ENCODE results near the gene COL18A1.
A peak's percentile ranks its signal among the peaks of the same experiment; 100 is the strongest.
"Not testable (repeated sequence)": the region's sequence is repeated elsewhere in the genome, so short reads cannot be mapped to it uniquely, and the experiment has no call there.

The COL18A1 gene

DNA sequence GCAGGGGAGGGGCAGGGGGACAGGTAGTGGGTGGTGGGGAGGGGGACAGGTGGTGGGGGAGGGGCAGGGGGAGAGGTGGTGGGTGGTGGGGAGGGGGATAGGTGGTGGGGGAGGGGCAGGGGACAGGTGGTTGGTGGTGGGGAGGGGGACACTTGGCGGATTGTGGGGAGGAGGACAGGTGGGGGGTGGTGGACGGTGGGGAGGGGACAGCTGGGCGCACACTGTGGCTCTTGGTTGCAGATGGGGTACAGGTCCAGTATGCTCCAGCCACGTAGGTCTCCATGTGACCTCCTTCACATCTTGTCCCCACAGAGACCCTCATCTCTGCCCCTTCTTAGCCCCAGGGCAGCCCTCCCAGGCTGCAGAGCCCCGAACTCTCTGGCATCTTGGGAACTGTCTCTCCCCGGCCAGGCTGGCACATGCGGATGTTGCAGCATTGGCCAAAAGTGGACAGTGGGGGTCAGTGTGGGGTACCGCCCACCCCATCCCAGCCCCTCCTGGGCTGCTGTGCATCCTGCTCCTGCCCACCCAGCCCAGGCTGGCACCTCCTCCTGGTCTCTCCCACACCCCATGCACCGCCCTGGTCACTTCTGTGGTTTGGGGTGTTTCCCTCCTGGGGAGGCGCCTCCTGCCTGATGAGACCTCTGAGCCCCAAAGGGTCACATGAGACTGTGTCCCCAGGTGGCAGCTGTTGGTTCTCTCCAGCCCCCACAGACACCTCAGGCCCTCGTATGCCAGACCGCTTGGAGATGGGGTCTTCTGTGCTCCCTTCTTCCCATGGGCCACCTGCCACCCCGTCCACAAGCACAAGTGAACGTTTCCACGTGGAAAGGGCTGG, 144.9 kb downstream of the COL18A1 start:
- no peak for DNase-seq

DNA sequence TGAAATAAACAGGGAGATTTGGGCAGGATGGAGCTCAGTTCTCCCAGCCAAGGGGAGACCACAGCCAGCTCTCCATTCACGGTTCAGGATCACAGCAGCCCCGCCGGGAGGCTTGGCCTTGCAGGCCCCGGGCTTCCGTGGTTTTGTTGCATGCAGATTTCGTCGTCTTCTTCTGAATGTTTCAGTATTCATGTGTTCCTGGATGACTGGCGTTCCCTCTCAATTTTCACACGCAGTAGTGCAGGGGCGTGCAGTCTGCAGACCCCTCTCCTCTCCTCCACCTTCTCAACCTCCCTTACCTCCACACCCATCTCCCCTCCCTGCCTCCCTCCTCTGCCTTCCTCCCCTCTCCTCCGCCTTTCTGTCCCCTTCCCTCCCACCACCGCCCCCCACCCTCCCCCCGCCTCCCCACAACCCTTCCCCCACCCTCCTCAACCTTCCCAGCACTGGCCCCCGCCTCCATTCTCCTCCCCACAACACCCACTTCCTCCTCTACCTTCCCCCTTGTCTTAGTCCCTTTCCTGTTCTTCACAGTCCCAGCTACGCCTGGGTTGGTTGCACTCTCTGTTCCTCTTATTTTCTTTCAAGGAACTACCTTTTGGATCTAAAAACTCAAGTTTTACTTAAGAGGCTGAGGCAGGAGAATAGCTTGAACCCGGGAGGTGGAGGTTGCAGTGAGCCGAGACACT, 145.7 kb downstream of the COL18A1 start:
- DNase-seq = peak; percentile 72

DNA sequence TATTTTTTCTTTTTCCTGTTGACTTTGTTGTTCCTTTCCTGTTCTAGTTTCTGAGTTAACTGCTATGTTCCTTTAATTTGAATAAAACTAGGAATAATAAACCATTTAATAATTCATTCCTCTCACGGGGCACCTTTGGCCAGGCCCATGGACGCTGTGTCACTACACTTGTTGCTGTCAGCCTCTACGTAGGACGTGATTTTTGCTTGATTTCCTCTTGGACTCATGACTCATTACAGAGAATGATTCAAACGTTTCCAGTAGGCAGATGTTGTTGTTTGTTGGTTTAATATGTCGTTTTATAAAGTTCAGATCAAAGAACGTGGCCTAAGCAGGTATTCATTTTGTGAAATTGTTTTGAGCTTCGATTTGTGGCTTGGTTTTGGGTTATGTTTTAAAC, 146.4 kb downstream of the COL18A1 start:
- peak; percentile 64 for DNase-seq

DNA sequence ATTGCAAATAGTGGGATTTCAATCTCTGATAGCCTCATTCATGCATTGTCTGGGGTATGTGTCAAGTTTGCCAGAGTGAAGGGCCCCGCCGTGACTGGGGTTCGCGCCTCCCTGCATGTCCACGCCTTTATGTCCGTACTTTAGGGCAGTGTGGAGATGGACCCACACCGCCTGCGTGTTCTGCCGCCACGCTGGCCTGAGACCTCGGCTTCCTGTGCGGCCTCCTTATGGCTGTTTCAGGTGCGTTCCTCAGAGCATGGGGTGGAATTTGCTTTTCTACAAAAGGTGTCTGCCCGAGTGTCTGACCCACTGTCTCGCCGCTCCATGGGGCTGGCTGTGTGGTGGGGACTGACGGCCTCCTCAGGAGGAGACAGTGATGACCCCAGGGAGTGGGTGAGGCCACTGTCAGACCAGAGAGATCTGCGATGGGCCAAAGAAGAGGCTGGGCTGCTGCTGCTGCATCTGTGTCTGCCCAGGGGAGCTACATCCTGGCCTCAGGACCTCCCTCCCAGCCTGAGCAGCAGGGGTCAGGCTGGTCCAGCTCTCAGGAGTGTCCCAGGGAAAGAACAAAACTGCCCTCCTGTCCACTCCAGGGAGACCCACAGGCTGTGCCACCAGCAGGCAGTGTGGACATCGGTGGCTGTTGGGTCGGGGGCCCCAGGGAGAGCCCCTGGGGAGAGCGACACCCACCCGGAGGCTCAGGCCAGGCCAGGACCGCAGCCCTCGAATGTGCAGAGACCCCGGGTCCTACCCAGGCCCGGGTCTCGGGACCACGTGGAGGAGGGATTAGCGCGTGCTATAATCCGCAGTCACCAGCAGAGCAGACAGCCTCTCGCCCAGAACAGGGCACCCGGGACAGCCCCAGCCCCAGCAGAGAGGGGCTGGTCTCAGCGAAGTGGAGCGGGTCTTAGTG, 147.1 kb downstream of the COL18A1 start:
- no peak for DNase-seq

DNA sequence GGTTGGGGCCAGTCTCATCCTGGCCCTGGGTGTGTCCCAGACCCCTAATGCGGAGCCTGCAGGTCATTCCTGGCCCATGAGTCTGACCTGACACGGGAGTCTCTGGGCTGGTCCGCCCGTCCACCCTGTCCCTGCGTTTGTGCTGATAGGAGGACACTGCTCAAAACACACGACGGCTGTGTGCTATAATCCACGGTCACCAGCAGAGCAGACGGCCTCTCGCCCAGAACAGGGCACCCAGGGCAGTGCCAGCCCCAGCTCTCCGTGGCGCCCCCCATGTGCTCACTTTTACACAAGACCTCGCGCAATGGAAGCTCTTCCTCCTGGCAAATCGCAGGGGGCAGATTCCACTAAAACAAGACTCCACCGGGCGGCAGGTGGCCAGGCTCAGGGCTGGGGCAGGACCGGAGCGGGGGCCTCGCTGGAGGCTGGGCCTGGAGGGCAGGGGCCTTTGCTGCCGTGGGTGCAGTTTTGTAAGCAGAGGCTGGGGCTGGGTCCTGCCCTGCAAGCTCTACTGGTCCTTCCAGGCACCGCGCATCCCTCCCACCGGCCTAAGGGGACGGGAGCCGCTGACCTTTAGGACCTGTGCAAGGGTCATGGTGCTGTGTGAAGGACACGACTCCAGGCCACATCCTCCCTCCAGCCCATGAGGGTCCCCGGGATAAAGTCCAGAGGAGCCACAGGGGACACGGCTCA, 147.9 kb downstream of the COL18A1 start:
- no peak for DNase-seq

DNA sequence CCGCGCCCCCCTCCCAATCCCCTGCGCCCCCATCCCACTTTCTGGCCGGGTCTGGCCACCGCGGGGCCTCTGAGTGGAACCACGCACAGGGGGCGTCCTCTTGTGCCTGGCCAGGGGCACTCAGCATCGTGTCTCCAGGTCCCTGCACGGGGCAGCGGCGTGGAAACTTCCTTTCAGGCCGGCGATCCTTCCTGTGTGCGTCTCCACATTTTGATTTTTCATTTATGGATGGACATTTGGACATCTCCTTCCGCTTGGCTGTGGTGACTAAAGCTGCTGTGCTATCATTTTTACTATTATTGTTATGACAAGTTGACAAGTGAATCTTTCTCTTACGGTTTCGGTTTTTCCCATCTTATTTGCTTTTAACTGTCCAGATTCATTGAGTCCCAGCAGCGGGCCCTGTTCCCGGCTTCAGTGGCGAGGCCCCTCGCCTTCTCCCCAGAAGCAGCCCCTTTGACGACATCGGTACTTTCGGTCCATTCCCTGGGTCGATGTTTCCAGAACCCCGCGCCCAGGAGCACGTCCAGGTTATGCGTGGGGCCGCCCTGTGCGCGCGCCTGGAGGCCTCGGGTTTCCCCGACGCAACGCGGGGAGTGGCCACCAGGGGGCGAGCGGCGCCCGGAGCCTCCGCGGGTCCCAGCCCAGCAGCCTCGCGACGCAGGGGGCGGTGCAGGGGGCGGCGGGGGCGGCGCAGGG, 149.7 kb downstream of the COL18A1 start:
- peak; percentile 93 for DNase-seq

DNA sequence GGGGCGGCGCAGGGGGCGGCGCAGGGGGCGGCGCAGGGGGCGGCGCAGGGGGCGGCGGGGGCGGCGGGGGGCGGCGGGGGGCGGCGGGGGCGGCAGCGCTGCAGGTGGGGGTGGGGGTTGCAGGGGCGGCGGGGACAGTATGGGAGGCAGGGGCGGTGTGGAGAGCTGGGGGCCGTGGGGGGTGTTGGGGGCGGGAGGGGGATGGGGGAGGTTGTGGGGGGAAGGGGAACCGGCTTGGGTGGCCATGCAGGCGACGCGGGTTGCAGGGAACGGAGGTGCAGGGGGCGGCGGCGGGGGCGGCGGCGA, 150.2 kb downstream of the COL18A1 start:
- no peak for DNase-seq

DNA sequence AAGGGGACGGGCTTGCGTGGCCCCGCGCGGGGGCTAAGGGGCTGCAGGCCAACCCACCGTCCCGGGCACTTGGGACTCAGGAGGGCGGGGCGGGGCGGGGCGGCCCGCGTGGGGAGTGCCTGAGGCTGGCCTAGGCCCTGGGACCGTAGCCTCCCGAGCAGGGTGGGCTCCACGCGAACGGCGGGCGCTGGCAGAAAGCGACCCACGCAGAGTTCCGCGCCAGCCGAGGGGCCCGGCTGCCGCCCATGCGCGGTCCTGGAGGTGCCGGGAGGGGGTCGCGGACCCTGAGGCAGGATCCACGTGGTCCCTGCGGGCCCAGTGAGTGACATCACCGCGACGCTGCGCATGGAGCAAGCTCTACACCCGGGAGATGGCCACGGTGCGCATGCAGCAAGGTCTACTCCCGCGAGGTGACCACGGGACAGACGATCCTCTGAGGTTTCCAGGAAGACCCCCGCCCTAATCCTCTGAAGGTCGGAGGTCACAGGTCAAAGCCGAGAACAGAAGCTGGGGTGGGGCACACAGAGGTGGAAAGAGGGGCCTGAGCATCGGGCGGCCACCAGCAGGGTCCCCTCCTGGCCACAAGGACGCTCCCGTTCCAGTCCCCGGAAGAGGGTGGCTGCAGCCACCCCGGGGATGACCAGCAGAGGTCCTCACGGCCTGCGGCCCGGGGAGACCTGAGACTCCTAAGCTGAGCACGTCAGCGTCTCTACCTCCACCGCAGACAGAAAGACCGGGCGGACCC, 150.8 kb downstream of the COL18A1 start:
- DNase-seq = peak; percentile 68

DNA sequence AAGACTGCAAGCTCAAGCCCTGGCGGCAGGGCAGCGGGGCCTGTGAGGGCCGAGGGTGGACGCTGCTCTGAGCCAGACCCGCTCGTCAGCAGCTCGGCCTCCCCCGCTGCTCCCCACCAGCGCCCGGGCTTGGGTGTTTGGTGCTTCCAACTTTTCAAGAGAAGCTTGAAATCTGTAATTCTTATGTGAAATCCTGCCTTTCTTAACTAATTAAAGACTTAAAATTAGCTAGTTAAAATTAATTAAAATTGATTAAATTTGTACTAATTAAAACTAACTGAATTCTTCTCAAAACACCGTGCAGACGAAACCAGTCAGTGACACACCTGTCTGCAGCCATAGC, 151.3 kb downstream of the COL18A1 start:
- no peak for DNase-seq

DNA sequence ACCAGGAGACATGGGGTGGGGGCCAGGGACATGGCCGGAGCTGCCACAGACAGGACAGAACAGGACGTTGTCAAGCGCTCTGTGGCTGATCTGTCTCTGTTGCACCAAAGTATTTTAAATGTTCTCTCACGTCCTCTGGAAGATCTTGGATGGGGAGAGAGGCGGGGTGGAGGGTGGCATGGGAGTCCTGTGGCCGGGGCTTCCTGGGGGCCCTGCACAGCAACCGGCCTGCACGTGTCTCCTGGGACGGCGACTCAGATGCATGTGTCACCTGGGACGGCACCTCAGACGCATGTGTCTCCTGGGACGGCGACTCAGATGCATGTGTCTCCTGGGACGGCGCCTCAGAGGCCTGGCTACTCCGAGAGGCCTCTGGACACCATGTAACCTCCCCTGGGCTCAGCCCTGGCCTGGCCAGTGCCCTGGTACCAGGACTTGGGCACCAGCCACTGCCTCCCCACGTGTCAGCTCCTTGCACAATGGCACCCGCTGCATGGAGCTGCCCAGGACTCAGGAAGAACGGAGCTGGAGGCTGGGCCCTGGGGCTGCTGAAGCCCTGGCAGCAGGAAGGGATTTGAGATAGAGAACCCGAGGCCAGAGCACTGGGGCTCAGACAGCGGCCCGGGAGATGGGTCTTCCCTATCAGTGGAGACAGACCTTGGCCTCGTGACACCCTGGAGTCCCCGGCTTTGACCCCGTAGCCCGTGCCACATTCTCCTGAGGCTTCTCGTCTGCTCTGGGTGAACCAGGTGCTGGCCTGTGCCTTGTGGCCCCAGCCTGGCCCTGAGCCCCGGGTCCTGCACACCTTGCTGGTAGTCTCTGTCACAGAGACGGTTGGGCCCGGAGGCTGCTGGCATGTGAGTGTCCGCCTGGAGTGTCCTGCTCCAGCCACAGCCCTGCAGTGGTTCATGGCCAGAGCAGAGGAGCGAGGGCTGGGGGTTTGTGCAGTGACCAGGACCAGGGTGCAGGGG, 152.0 kb downstream of the COL18A1 start:
- no peak for DNase-seq

DNA sequence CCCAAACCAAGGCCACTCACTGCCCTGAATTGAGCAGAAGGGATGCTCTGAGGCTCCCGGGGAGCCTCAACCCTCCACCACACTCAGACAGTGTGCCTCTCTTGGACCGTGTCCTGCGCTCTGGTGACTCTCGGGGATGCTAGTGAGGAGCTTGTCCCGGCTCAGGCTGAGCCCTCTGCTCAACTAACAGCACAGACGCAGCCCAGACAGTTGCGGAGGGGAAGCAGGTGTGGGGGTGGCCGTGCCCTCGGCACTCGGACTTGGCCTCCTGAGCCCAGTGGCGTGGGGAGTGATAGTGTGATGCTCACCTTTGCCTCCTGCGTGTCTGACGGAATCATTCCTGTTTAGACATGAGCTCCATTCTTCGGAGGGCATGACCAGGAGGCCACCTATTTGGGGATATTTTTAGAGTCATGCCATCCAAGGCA, 152.7 kb downstream of the COL18A1 start:
- no peak for DNase-seq

DNA sequence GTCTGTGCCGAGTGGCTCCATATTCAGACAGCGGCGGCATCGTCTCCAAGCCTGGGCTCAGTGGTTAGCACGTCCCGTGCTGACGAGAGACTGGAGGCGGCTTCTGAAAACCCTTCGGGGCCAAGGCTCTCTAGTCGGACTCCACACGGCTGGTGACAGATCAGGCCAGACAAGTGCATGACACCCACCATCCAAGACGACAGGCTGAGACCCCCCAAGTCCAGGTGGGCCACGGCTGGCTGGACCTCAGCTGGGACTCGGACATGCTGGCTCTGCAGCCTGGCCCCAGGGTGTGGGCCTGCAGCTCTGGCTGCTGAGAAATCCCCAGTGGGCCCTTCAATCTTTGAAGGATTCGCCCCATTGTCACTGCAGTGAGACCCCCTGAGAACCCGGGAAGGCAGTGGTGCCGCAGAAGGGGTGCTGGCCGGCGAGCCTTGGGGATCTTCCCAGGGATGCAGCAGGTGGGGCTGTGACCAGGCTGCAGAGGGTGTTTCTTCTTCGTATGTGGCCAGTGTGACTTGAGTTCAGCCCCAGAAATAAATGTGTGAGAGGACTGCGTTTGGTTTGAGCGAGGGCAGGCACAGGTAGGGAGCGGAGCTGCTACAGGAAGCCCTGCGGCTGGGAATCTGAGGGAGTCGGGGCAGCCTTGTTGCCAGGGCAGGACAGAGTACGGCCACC, 153.2 kb downstream of the COL18A1 start:
- no peak for DNase-seq

DNA sequence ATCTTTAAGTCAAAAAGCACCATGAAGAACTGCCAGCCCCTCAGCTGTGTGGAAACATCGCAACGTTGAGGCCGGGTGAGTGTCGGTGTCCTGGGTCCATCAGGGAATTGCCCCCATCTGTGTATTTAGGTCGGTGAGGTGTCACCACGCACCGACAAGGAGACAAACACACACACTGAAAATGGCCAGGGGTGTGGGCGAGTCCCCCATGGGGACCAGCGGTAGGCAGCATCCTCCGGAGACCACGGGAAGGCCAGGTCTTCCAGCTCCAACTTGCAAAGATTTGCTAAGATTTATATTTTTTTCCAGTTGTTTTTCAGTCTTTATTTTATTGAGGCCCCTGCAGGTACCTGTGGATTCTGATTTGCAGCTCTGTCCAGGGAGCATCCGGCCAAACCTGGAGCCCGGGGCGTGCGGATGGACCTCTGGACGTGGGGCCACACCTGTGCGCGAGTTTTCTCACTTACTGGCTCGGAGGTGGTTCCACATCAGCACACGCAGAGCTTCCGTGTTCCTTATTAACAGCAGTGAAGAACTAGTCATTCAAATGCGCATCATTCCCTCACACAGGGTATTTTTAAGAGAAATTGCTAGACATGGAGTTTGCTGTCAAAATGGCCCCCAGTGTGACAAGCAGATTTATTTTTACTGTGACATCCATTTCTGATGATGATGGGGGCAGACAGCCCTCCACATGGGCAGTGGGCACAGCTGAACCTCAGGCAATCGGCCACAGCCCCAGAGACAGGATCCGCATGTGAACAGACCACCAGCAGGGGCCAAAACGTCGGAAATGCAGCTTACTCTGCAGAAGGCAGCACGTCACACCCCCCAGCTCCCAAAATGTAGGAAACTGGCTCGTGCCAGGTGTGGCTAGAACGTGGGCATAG, 154.5 kb downstream of the COL18A1 start:
- no peak for DNase-seq

DNA sequence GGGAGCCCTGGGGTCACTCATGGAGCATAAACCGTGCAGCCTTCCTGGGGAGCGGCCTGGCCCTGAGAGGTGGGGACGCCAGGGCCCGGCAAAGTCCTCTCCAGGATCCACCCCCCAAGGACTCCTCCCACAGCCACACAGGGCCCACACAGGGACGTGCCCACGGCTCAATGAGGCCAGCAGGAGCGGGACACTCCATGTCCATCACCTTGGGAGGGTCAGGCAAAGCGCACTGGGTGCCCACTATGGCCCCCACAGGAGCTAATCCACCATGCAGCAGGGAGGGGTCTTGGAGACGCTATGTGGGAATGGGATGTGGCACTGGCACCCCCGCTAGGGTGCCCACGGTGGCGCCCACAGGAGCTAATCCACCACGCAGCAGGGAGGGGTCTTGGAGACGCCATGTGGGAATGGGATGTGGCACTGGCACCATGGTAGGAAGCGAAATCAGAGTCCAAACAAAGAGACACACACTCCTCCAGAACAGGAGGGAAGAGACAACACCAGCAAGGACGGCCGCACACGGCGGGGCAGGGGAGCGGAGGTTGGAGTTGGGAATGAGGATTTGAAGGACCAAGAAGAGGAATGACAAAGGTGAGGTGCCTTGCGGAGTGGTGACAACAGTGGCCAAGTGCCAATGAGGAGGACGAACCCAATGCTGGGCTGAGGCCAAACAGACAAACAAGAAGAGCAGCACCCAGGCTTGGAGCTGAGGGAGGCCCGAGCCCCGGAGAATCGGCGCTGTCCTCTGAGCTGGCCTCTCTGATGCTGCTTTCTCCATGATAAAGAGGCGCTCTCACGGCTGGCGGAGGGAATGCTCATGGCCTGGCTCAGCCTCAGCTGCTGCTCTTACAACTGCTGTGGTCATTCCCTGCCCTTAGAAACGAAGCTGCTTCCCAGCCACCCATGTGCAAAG, 155.4 kb downstream of the COL18A1 start:
- no peak for DNase-seq

DNA sequence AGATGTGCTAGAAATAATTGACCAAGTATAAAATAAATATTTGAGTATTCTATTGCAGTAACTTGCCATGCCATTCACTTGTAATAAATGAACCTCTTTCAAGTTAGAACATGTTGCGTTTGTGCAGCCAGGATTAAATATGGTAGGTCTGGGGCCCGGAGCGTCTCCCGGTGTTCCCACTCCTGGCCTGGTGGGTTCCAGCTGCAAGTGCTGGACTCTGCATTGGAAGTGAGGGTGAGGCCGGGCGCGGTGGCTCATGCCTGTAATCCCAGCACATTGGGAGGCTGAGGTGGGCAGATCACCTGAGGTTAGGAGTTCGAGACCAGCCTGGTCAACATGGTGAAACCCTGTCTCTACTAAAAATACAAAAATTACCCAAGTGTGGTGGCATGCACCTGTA, 156.3 kb downstream of the COL18A1 start:
- DNase-seq = not testable (repeated sequence)

DNA sequence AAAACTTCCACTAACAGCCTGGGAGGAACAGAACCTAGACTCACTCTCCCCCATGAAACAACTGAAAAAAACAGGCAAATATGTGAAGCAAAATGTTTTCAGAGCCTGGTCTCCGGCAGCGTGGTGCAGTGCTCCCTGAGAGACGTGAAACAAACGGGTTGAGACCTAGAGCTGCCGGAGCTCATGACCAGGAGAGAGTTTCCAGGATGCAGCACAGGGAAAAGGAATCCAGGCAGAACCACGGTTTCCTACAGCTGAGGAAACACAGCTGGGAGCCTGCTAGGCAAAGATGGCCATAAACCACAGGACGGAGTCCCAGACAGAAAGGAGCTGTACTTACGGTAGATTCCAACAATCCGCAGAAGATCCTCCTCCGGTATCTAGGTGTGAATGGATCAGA, 157.4 kb downstream of the COL18A1 start:
- no peak for DNase-seq

DNA sequence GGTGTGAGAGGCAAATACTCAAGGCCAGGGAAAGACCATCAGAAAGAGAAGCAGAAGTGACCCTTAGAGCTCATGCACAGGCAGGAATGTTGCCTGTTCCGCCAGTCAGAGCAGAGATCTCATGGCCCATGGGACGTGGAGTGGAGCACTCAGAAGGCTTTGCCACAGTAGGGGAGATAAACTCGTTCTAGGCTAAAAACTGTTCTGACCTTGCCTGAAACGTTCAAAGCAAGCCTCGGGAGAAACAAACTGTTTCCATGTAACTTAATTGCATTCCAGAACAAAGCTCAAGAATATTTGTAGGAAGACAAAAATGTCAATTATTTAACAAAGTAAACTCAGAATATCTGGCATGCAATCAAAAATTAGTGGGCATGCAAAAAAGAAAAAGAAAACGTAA, 158.0 kb downstream of the COL18A1 start:
- no peak for DNase-seq
